CD4-positive, alpha-beta T cell treated with Interleukin-4 for 4 hours (primary cell): ENCODE data around the gene SPN.
"Not testable (repeated sequence)": the region's sequence is repeated elsewhere in the genome, so short reads cannot be mapped to it uniquely, and the experiment has no call there.

Experiments
- DNase-seq: peaks from one replicate; pipeline ENCODE4 v3.0.0-alpha.2; 2020

Gene SPN

DNA sequence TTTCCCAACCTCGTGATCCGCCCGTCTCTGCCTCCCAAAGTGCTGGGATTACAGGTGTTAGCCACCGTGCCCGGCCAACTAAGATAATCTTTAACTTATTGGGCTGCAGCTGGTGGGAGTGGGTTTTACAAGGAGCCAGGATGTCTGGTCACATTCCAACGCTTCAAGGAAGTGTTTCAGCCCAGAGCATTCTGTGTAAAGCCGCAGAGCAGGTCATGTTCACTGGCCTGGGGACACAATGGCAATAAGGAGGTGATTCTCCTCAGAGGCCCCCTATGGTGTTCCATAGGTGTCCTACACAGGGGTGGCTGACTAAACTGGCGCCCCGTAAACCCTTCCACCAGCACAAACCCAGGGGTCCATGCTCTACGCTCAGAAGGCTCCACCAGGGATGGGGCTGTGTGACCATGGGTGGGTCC is 17.1 kb downstream of the SPN start:
- no peak for DNase-seq

DNA sequence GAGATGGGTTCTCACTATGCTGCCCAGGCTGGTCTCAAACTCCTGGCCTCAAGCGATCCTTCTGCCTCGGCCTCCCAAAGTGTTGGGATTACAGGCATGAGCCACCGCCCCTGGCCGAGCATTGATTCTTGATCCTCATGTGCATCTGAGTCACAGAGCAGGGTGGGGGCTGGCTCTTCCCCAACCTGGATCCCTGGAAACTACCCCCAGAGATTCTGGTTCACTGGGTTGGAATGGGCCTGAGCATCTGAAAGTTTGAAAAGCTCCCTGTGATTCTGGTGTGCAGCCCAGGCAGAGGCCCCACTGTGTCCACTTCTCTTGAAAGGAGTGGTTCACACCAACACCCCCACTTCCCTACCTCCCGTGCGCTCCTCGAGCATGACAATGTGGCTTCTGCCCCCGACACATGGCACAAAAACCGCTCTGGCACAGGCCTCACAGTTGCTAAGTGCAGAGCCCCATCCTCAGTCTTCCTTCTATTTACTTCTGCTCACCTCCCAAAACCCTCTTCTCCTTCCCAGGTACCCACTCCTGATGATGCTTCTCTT is 20.6 kb downstream of the SPN start:
- no peak for DNase-seq

DNA sequence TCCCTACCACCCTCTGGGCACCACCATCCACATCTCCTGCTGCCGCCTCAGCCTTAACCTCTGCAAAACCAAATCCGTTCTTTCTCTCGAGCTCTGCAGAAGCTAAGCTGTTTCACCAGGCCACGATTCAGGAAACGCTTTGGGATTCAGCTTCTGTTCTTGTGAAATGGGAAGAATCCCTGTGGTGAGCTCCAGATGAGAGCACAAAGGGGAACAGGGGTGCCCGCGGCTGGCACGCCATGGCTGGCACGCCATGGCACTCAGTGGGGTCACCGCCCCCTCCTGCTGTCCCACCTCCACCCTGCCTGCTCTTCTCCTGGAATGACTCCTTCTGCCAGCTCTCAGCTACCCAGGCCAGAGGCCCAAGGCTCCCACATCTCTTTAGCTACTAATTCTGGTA is 21.6 kb downstream of the SPN start:
- no peak for DNase-seq

DNA sequence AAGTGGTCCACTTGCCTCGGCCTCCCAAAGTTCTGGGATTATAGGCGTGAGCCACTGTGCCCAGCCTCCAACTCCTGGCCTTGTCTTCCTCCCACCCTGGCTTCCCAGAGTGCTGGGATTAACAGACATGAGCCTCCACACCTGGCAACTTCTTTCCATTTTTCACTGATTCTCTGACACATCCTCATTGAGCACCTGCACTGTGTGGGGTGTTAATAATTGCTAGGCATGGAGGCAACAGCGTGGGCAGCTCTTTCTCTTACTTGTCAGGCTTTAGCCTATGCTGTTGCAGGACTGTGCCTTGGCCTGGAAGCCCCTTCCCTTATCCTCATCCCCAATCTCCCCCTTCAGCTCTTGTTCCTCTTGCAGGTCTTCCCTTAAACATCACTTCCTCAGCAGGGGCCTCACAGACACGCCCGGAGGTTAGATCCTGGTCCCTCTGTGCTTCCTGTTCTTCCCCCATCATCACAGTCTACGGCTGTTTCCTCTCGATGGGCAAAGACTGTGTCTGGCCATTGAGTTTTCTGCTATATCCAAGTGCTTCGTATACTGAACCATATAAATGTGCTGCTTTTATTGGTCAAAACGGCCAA is 23.8 kb downstream of the SPN start:
- no peak for DNase-seq

DNA sequence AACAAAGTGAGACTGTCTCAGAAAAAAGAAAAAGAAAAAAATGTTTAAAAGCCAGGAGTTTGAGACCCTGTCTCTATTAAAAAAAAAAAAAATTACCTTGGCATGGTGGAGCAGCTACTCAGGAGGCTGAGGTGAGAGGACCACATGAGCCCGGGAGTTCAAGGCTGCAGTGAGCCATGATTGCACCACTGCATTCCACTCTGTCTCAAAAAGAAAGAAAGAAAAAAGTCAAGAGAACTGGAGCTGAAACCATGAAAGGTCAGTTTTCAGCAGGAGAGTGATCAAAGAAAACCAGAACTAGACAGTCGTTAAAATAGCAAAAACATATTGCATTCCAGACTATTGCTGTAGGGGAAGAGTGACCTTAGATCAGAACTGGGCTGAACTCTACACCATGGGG is 24.7 kb downstream of the SPN start:
- DNase-seq: no peak

DNA sequence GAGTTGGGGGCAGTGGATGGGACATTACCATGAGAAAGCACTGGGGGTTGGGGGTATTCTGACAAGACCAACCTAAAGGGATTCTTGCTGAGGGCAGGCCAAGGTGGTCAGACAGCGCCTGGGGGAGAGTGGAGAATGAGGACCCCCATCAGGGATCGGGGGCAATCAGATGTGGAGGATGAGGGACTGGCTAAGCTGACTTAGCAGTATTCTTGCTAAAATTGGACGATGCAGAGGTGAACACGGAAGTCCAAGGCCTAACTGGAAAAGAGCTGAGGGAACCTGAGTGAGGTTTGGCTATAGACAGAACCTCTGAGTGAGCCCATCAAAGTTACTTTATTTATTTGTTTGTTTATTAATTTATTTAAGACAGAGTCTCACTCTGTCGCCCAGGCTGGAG is 25.1 kb downstream of the SPN start:
- no peak for DNase-seq

DNA sequence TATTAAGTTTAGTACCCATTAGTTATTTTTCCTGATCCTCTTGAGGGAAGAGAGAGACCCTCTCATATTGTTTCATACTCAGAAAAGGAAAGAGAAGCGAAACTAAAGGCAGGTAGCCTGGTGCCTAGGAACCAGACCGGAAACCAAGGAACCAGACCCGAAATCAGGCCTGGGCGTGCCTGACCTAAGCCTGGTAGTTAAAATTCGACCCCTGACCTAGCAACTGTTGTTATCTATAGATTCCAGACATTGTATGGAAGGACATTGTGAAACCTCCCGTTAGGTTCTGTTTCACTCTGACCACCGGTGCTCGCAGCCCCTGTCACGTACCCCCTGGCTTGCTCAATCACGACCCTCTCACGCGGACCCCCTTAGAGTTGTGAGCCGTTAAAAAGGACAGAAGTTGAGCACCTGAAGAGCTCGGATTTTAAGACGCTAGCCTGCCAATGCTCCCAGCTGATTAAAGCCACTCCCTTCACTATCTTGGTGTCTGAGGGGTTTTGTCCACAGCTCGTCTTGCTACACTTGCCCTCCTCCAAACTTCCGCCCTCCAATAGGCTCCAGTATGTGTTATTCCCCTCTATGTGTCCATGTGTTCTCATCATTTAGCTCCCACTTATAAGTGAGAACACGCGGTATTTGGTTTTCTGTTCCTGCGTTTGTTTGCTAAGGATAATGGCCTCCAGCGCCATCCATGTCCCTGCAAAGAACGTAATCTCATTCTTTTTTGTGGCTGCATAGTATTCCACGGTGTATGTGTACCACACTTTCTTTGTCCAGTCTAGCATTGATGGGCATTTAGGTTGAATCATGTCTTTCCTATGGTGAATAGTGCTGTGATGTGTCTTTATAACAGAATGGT is 26.7 kb downstream of the SPN start:
- not testable (repeated sequence) for DNase-seq

DNA sequence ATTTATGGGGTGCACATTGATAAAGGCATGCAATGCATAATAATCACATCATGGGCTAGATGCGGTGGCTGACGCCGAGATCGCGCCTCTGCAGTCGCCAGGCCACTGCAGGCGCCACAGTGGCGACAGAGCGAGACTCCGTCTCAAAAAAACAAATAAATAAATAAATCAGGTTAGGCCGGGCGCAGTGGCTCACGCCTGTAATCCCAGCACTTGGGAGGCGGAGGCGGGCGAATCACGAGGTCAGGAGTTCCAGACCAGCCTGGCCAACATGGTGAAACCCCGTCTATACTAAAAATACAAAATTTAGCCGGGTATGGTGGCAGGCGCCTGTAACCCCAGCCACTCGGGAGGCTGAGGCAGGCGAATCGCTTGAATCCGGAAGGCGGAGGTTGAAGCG is 29.6 kb downstream of the SPN start:
- not testable (repeated sequence) for DNase-seq

DNA sequence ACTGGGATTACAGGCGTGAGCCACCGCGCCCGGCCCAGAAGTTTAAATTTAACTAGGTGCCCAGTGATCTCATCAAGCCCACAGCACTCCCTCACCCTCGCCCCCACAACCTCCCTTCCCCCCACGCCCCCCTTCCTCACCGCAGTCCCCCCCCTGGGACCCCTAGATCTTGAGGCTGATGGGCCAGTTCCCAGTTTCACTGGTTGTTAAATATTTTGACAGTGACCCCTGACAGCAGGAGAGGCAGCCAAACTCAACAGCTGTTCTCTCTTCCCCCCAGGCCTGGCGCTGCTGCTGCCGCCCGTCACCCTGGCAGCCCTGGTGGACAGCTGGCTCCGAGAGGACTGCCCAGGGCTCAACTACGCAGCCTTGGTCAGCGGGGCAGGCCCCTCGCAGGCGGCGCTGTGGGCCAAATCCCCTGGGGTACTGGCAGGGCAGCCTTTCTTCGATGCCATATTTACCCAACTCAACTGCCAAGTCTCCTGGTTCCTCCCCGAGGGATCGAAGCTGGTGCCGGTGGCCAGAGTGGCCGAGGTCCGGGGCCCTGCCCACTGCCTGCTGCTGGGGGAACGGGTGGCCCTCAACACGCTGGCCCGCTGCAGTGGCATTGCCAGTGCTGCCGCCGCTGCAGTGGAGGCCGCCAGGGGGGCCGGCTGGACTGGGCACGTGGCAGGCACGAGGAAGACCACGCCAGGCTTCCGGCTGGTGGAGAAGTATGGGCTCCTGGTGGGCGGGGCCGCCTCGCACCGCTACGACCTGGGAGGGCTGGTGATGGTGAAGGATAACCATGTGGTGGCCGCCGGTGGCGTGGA is 31.5 kb downstream of the SPN start:
- DNase-seq: no peak

DNA sequence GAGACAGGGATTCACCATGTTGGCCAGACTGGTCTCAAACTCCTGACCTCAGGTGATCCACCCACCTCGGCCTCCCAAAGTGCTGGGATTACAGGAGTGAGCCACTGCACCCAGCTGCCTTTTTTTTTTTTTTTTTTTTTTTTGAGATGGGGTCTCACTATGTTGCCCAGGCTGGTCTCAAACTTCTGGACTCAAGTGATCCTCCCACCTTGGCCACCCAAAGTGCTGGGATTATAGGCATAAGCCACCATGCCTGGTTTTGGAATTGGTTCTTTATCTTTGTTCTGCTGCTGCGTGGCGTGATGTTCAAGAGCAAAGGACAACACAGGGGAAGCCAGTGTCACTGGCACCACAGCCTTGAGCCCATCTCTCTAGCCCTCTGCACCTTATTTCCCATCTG is 32.6 kb downstream of the SPN start:
- not testable (repeated sequence) for DNase-seq

DNA sequence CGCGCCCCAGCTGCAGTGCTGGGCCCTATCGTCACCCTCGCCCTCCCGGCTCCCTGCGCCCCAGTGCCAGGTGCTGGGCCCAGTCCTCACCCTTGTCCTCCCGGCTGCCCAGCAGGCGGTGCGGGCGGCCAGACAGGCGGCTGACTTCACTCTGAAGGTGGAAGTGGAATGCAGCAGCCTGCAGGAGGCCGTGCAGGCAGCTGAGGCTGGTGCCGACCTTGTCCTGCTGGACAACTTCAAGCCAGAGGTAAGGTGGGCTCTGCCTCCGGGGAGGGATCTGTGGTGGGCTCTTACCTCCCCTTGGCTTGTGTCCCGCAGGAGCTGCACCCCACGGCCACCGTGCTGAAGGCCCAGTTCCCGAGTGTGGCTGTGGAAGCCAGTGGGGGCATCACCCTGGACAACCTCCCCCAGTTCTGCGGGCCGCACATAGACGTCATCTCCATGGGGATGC is 33.9 kb downstream of the SPN start:
- DNase-seq: no peak

DNA sequence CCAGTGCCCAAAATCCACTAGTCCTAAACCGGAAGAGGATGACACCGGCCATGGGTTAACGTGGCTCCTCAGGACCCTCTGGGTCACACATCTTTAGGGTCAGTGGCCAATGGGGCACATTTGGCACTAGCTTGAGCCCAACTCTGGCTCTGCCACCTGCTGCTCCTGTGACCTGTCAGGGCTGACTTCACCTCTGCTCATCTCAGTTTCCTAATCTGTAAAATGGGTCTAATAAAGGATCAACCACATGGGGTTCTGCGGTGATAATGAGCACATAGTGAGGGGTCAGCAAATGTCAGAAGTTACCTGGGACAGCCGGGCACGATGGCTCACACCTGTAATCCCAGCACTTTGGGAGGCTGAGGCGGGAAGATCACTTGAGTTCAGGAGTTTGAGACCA is 34.3 kb downstream of the SPN start:
- no peak for DNase-seq

DNA sequence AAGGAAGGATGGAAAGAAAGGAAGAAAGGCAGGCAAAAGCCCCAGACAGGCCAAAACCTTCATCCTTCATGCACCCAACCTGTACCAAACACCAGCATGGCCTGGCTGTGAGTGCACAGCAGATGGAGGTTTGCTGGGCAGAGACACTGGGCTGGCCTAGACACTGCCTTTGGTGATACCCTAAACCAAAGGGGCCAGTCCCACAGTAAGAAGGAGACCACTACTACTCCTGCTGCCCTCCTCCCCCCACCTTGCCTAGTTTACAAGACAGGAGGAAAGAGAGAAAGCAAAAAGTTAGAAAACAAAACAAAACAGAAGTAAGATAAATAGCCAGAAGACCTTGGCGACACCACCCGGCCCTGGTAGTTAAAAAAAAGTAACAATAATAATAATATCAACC is 35.0 kb downstream of the SPN start:
- no peak for DNase-seq

DNA sequence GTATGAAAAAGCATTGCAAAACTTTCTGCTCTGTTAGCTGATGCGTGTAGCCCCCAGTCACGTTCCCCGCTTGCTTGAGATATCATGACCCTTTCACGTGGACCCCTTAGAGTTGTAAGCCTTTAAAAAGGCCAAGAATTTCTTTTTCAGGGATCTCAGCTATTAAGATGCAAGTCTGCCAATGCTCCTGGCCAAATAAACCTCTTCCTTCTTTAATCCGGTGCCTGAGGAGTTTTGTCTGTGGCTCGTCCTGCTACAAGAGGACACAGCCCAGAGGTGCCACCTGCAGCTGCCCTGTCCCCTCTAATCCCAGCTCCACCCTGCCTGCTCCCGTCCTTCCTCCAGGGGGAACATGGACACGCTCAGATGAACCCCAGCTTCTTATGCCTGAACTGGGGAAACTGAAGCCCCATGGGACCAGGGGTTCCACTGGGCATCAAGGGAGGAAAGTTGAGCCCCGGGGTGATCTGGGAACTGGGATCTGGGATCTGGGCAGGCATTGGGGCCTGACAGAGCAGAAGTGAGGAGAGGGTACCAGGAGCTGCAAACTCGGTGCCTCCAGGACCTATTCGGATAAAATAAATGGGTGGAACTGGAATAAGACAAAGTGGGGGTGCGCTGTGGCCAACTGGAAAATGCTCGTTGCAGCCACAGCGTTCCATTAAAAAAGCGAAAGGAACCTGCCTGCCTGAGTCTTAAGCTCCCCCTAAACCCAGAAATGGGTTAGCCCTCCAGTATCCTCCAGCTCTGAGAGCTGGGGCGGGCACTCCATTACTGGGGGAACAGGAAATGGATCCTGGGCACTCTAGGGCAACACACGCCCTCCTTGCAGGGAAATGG is 35.7 kb downstream of the SPN start:
- no peak for DNase-seq

DNA sequence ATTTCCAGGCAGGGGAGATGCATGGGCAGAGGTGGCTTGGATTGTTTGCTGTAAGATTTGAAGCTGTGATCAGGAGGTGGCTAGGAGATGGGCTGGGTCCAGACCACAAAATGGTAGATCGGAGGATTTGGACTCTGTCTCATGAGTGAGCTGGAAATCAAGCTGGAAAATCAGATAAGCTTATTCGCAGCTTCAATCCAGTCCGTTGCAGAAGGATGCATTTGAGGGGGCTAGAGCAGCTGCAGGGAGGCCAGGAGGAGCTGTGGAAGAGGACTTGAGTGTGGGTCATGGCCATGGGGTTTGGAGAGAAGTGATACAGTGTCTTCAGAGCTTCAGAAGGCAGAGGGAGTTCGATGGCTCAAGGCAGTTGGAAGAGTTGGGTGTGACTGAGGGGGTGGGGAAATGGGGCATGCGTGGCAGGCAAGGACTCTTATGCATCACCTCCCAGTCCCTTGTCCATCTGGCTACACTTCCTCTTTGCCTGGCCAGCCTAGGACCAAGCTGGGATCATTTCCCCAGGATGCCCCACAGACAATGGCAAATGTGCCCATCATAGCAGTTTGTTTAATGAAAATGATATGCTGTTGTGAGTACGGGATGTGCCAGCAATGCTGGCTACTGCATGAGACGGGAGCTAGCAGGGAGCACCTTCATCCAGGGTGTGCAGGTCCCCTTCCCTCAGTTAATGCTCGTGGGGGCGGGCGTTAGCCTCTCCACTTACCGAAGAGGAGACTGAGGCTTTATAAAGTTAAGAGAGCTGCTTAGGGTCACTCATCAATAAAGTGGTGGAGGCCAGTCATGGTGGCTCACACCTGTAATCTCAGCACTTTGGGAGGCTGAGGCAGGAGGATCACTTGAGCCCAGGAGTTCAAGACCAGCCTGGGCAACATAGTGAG is 36.5 kb downstream of the SPN start:
- no peak for DNase-seq

DNA sequence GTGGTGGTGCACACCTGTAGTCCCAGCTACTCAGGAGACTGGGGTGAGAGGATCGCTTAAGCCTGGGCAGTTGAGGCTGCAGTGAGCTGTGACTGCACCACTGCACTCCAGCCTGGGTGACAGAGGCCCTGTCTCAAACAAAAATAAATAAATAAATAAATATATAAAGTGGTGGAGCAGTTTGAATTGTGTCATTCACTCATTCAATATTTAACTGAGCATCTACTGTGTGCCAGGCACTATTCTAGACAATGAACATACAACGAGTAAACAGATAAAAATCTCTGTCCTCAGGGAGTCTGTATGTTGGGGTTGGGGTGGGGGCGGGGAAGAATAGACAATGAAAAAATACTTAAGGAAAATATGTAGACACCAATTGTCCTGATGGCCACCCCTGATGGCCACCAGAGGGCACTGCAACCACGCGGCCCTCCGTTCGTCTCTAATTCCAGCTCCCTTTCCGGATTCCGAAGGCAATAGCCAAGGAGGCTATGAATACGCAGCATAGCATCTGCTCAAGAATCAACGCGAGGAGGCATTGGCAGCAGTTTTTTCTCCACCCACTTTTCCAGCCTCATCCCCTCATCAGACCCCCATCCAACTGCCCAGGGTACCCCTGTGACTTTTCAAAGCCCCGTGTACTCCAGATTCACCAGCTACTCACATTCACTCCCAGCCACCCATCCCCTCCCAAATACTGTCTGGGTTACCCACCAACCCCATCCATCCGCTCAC is 37.4 kb downstream of the SPN start:
- DNase-seq: peak; percentile 70

DNA sequence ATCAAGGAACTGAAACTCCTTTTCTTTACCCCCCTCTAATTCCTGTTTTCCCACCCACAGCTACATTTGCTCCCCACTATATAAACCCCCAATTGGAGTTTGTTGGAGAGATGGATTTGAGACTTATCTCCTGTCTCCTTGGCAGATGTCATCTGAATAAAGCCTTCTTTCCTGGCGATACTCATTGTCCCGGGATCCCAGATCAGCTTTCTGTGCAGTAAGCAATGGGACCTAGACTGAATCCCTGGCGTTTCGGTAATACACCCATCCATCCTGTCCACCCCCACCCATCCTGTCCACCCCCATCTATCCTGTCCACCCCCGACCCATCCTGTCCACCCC is 38.1 kb downstream of the SPN start:
- DNase-seq: no peak

DNA sequence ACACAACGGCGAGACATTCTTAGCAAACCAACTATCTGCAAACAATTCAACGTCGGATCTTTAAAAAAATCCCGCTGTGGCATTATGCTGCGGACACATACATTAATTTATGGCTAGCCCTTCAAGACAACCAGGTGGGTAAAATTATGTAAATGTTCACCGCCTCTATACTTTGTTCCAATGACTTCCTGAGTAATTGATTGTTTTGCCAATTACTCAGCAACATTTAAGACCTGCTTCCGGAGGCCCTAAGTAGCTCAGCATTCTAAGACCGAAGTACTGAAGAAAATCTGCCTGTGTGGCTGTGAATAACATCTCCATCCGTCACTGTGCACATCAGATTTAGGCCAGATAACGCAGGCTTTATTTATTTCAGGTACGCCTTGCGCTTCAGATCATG is 39.2 kb downstream of the SPN start:
- DNase-seq: peak; percentile 87

DNA sequence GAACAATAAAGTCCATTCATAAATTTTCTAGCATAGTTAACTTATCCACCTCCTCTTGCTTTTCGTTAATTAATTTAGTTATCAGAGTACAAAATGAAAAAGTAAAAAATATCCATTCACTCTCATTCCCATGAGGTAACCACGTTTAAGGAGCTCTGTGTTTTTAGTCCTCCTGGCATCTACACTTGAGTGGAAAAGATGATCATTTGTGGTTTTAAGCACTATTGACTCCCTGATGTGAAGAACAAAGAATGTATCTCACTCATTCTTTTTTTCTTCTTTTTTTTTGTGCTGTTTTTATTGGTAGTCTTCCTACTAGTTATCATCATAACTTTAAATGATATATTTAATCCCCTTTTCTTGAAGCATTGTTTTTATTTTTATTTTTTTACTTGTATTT is 42.0 kb downstream of the SPN start:
- DNase-seq: no peak

DNA sequence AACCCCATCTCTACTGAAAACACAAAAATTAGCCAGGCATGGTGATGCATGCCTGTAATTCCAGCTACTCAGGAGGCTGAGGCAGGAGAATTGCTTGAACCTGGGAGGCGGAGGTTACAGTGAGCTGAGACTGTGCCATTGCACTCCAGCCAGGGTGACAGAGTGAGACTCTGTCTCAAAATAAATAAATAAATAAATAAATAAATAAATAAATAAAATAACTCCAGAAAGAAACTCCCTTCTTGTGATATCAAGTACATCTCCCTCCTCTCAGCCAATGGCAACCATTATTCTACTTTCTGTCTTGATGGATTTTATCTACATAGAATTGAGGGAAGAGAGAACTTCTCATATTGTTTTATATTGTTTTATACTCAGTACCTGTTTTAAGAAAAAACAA is 44.1 kb downstream of the SPN start:
- not testable (repeated sequence) for DNase-seq
